Measurements from ENCODE around the gene PDE4D. TPM values are rescaled to one million over a fixed set of nuclear protein-coding genes. Genes with fewer than 3 reads are reported as not detected.

The PDE4D gene
- total RNA-seq, 1 experiment from 2014 or later: 61.2 TPM

DNA sequence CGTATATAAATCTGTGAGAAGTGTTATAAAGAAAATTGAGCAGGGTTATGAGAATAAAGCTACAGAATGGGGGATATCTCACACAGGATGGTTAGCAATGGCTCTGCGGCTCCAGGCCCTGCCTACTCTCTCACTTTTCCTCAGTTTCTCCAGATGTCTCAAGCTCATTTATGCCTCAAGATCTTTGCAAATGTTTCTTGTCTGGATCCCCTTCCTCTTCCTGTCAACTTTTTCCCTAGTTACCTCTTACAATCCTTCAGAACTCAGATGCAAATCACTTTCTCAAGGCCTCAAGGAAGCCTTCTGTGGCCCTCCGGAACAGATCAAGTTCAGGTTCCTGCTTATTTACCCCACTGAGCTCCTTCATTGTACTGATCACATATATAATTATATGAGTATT, 924.3 kb downstream of the PDE4D start:
- Histone ChIP-seq H3K4me1 (ENCODE audit: low read length) (no peaks in the 10 kb centered on the region), H2AFZ (ENCODE audit: low read length) (no peak overlapping the region), H3K27me3 (ENCODE audit: low read length) (no peaks in the 10 kb centered on the region), H3K36me3 (ENCODE audit: insufficient read depth, low read length) (no peaks in the 10 kb centered on the region), H3K9me3 (ENCODE audit: low read length) (no peaks in the 10 kb centered on the region), H3K79me2 (ENCODE audit: low read length) (no peaks in the 10 kb centered on the region), H3K9me2 (replicated peaks; ENCODE audit: insufficient read depth, low read length) (no peaks in the 10 kb centered on the region), H3K27ac (ENCODE audit: low read length) (no peak overlapping the region), H3K4me2 (ENCODE audit: low read depth, low read length, poor library complexity, severe bottlenecking) (no peak overlapping the region), H4K20me1 (ENCODE audit: insufficient read depth, low read depth, low read length) (no peaks in the 10 kb centered on the region), H3K4me3 (ENCODE audit: low read length) (no peak overlapping the region), H3K9ac (ENCODE audit: low read length) (no peak overlapping the region)
- no peak for DNase-seq

- Histone ChIP-seq H4K20me1 (ENCODE audit: insufficient read depth, low read depth, low read length) (no peaks in the 10 kb centered on the region), H3K27me3 (ENCODE audit: low read length) (no peaks in the 10 kb centered on the region), H3K4me2 (ENCODE audit: low read depth, low read length, poor library complexity, severe bottlenecking) (no peak overlapping the region), H3K36me3 (ENCODE audit: insufficient read depth, low read length) (no peaks in the 10 kb centered on the region), H3K9ac (ENCODE audit: low read length) (no peak overlapping the region), H3K79me2 (ENCODE audit: low read length) (no peaks in the 10 kb centered on the region), H2AFZ (ENCODE audit: low read length) (no peak overlapping the region), H3K4me3 (ENCODE audit: low read length) (no peak overlapping the region), H3K9me3 (ENCODE audit: low read length) (no peaks in the 10 kb centered on the region), H3K27ac (ENCODE audit: low read length) (no peak overlapping the region), H3K9me2 (replicated peaks; ENCODE audit: insufficient read depth, low read length) (no peaks in the 10 kb centered on the region), H3K4me1 (ENCODE audit: low read length) (no peaks in the 10 kb centered on the region)
- no peak for DNase-seq
Measured at GRCh38 chr5:58968350-58968749, 925.2 kb downstream of the PDE4D start.

GRCh38 chr5:58967597-58968281, 925.8 kb downstream of the PDE4D start:
- no peak for DNase-seq
- H3K79me2 ChIP-seq (ENCODE audit: low read length): no peaks in the 10 kb centered on the region
- no peak overlapping the region for H3K4me3 ChIP-seq (ENCODE audit: low read length)

DNA sequence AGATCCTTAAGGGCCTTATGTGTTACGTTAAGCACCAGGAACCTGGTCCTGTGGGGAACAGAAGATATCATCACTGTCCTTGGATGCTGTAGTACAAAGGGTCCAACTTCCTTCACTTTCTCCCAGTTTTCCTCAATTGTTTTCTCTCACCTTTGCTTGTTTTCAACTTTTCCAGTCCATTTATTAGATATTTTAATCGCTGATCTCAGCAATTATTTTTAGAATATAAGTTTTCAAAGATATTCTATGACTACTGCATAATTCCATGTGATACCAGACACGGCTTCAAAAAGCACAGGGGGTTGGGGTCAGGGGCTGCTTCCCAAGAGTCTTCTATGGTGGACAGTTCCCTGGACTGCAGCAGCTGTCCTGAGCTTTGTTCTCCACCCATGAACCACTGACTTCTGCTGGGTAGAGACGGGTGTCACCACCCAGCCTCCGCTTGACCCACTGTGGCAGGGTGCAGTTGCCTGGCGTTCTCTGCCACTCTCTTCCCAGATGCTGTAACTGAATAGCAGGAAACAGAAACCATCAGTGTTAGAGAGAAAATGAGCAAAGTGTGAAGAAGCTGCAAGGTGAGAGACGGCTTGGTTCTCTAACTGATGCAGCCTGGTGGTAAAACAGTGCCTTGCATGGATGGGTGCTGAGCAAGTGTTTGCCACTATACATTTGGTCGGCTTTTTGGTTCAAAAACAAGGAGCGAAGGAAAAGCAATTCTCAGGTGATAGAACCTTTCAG, 927.7 kb downstream of the PDE4D start:
- no peak overlapping the region for H3K9ac ChIP-seq (ENCODE audit: low read length)
- no peaks in the 10 kb centered on the region for H3K36me3 ChIP-seq (ENCODE audit: insufficient read depth, low read length)
- no peaks in the 10 kb centered on the region for H3K4me1 ChIP-seq (ENCODE audit: low read length)
- no peak overlapping the region for H3K27ac ChIP-seq (ENCODE audit: low read length)
- no peaks in the 10 kb centered on the region for H3K9me2 ChIP-seq (replicated peaks; ENCODE audit: insufficient read depth, low read length)
- DNase-seq: no peak
- no peak overlapping the region for H3K4me3 ChIP-seq (ENCODE audit: low read length)
- H3K27me3 ChIP-seq (ENCODE audit: low read length): no peaks in the 10 kb centered on the region
- H3K9me3 ChIP-seq (ENCODE audit: low read length): no peaks in the 10 kb centered on the region
- no peaks in the 10 kb centered on the region for H4K20me1 ChIP-seq (ENCODE audit: insufficient read depth, low read depth, low read length)
- no peak overlapping the region for H2AFZ ChIP-seq (ENCODE audit: low read length)
- no peak overlapping the region for H3K4me2 ChIP-seq (ENCODE audit: low read depth, low read length, poor library complexity, severe bottlenecking)
- no peaks in the 10 kb centered on the region for H3K79me2 ChIP-seq (ENCODE audit: low read length)

More at GRCh38 chr5:58967597-58968281, 925.8 kb downstream of the PDE4D start:
- Histone ChIP-seq H3K9me3 (ENCODE audit: low read length) (no peaks in the 10 kb centered on the region), H3K36me3 (ENCODE audit: insufficient read depth, low read length) (no peaks in the 10 kb centered on the region), H3K4me1 (ENCODE audit: low read length) (no peaks in the 10 kb centered on the region), H3K27me3 (ENCODE audit: low read length) (no peaks in the 10 kb centered on the region), H3K4me2 (ENCODE audit: low read depth, low read length, poor library complexity, severe bottlenecking) (no peak overlapping the region), H3K9ac (ENCODE audit: low read length) (no peak overlapping the region), H2AFZ (ENCODE audit: low read length) (no peak overlapping the region), H3K9me2 (replicated peaks; ENCODE audit: insufficient read depth, low read length) (no peaks in the 10 kb centered on the region), H4K20me1 (ENCODE audit: insufficient read depth, low read depth, low read length) (no peaks in the 10 kb centered on the region), H3K27ac (ENCODE audit: low read length) (no peak overlapping the region)

- H3K9ac ChIP-seq (ENCODE audit: low read length): no peak overlapping the region
- no peaks in the 10 kb centered on the region for H3K9me2 ChIP-seq (replicated peaks; ENCODE audit: insufficient read depth, low read length)
- no peaks in the 10 kb centered on the region for H3K79me2 ChIP-seq (ENCODE audit: low read length)
- H3K9me3 ChIP-seq (ENCODE audit: low read length): no peaks in the 10 kb centered on the region
- H2AFZ ChIP-seq (ENCODE audit: low read length): no peak overlapping the region
- H3K36me3 ChIP-seq (ENCODE audit: insufficient read depth, low read length): no peaks in the 10 kb centered on the region
- no peak overlapping the region for H3K27ac ChIP-seq (ENCODE audit: low read length)
- H3K4me2 ChIP-seq (ENCODE audit: low read depth, low read length, poor library complexity, severe bottlenecking): no peak overlapping the region
- no peak overlapping the region for H3K4me3 ChIP-seq (ENCODE audit: low read length)
- H3K27me3 ChIP-seq (ENCODE audit: low read length): no peaks in the 10 kb centered on the region
- H3K4me1 ChIP-seq (ENCODE audit: low read length): no peaks in the 10 kb centered on the region
- no peaks in the 10 kb centered on the region for H4K20me1 ChIP-seq (ENCODE audit: insufficient read depth, low read depth, low read length)
- DNase-seq: no peak
Measured at GRCh38 chr5:58963821-58964220, 929.7 kb downstream of the PDE4D start.

DNA sequence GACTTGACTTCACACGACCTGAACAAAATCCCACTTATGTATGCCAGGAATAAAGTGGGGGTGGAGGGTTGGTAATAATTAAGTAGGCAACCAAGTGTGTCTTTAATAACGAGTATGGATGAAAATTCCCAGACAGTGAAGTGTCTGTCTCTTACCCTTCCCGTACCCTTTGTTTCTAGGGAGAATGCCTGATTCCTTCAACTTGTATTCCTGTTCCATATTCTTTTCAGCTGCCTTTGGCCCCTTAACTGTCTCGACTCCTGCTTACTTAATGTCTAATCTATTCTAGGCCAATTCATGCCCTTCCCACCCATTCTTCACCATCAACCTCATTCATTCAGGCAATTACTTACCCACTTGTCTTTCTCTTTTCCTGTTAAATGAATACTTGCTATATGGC, 930.2 kb downstream of the PDE4D start:
- H3K4me3 ChIP-seq (ENCODE audit: low read length): no peak overlapping the region
- no peak overlapping the region for H3K4me2 ChIP-seq (ENCODE audit: low read depth, low read length, poor library complexity, severe bottlenecking)
- H3K9ac ChIP-seq (ENCODE audit: low read length): no peak overlapping the region
- no peaks in the 10 kb centered on the region for H3K9me3 ChIP-seq (ENCODE audit: low read length)
- no peak overlapping the region for H3K27ac ChIP-seq (ENCODE audit: low read length)
- H3K27me3 ChIP-seq (ENCODE audit: low read length): no peaks in the 10 kb centered on the region
- no peaks in the 10 kb centered on the region for H3K79me2 ChIP-seq (ENCODE audit: low read length)
- H3K9me2 ChIP-seq (replicated peaks; ENCODE audit: insufficient read depth, low read length): no peaks in the 10 kb centered on the region
- H3K4me1 ChIP-seq (ENCODE audit: low read length): no peaks in the 10 kb centered on the region
- no peaks in the 10 kb centered on the region for H4K20me1 ChIP-seq (ENCODE audit: insufficient read depth, low read depth, low read length)
- H2AFZ ChIP-seq (ENCODE audit: low read length): no peak overlapping the region
- no peaks in the 10 kb centered on the region for H3K36me3 ChIP-seq (ENCODE audit: insufficient read depth, low read length)
- DNase-seq: no peak

DNA sequence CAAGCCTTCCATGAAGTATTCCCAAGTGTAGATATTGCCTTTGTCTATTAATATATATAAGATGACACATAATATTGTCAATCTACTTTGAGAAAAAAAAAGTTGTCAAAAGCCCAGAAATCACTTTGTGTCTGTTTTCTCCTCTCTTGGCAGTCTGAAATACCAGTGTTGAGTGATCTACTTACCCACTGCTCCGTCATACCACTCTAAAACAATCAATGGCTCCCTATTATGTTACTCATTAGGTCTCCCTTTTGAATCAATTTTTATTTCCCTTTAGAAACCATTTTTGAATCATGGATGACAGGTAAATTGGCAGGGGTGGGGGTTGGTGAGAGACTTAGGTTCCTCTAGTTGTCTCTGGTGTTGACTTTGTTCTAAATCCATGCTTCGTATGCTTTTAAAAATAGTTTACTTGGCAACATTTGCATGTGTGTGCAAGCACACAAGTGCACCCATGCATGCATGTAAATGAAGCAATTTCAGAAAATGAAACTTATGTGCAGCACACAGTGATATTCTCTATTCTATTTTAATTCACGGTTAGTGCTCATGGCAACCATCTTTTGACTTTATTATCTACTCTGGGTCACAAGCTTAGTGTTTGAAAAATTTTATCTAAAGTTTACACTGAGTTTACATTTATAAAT, 931.8 kb downstream of the PDE4D start:
- H4K20me1 ChIP-seq (ENCODE audit: insufficient read depth, low read depth, low read length): no peaks in the 10 kb centered on the region
- no peaks in the 10 kb centered on the region for H3K79me2 ChIP-seq (ENCODE audit: low read length)
- H3K27ac ChIP-seq (ENCODE audit: low read length): no peak overlapping the region
- H3K4me3 ChIP-seq (ENCODE audit: low read length): no peak overlapping the region
- no peaks in the 10 kb centered on the region for H3K27me3 ChIP-seq (ENCODE audit: low read length)
- H3K9me3 ChIP-seq (ENCODE audit: low read length): no peaks in the 10 kb centered on the region
- H3K36me3 ChIP-seq (ENCODE audit: insufficient read depth, low read length): no peaks in the 10 kb centered on the region
- H3K9me2 ChIP-seq (replicated peaks; ENCODE audit: insufficient read depth, low read length): no peaks in the 10 kb centered on the region
- DNase-seq: no peak
- H3K9ac ChIP-seq (ENCODE audit: low read length): no peak overlapping the region
- H2AFZ ChIP-seq (ENCODE audit: low read length): no peak overlapping the region
- H3K4me1 ChIP-seq (ENCODE audit: low read length): no peaks in the 10 kb centered on the region
- no peak overlapping the region for H3K4me2 ChIP-seq (ENCODE audit: low read depth, low read length, poor library complexity, severe bottlenecking)

GRCh38 chr5:58958701-58959100, 934.8 kb downstream of the PDE4D start:
- Histone ChIP-seq H3K4me3 (ENCODE audit: low read length) (no peak overlapping the region), H3K9me2 (replicated peaks; ENCODE audit: insufficient read depth, low read length) (no peaks in the 10 kb centered on the region), H3K36me3 (ENCODE audit: insufficient read depth, low read length) (no peaks in the 10 kb centered on the region), H3K27ac (ENCODE audit: low read length) (no peak overlapping the region), H2AFZ (ENCODE audit: low read length) (no peak overlapping the region), H3K9me3 (ENCODE audit: low read length) (no peaks in the 10 kb centered on the region), H3K4me2 (ENCODE audit: low read depth, low read length, poor library complexity, severe bottlenecking) (no peak overlapping the region), H4K20me1 (ENCODE audit: insufficient read depth, low read depth, low read length) (no peaks in the 10 kb centered on the region), H3K9ac (ENCODE audit: low read length) (no peak overlapping the region), H3K27me3 (ENCODE audit: low read length) (no peaks in the 10 kb centered on the region), H3K4me1 (ENCODE audit: low read length) (no peaks in the 10 kb centered on the region), H3K79me2 (ENCODE audit: low read length) (no peaks in the 10 kb centered on the region)
- DNase-seq: no peak

Data from Karpas-422 (cell line).